SH-SY5Y (cell line): Measurements from ENCODE around the gene AGBL1.

ENCODE experiments used
- GATA2 ChIP-seq: IDR thresholded peaks from 2 replicates; pipeline ENCODE4 v1.6.1; 2011; ENCODE audit warnings: mild to moderate bottlenecking, low read depth, low read length
- GATA3 ChIP-seq: IDR thresholded peaks from 2 replicates; pipeline ENCODE4 v1.6.1; 2011; ENCODE audit warnings: low read depth, mild to moderate bottlenecking, low read length, moderate library complexity

GRCh38 chr15:86830304-86830703 lies 750.6 kb downstream of the AGBL1 start:
- TF ChIP-seq GATA2 (no peak), GATA3 (no peak)
